Measurements from ENCODE around the gene NAV2.

The NAV2 gene

DNA sequence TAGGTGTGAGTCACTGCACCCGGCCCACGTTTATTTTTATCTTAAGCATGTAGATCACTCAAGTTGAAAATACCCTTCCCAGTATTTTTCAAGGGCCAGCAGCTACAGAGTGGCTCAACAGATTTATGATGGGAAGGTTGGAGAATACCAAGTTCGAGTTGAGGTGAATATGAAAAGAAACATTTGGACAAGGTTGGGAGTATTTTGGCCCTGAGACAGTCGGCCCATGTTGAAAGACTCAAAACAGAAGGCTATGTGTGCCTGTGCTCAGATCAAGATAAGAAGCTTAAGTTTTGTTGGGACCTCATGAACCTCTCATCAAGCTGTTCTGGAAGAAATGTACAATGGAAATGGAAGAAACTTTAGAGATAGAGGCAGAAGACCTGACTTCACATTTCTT, 248.6 kb downstream of the NAV2 start:
- DNase-seq (ENCODE audit: low read depth), result no peak

GRCh38 chr11:19962053-19962800, 249.6 kb downstream of the NAV2 start:
- no peak for DNase-seq (ENCODE audit: low read depth)
- no peak for TF ChIP-seq CTCF (IDR thresholded peaks at IDR 0.05; ENCODE audit: control insufficient read depth, extremely low read depth, insufficient read depth)
- no peak overlapping the region for H3K4me3 ChIP-seq (ENCODE audit: low read depth, low read length)

More for the DNA sequence above, 248.6 kb downstream of the NAV2 start:
- no peak overlapping the region for H3K4me3 ChIP-seq (ENCODE audit: low read depth, low read length)
- TF ChIP-seq CTCF (IDR thresholded peaks at IDR 0.05; ENCODE audit: control insufficient read depth, extremely low read depth, insufficient read depth), result no peak

- DNase-seq (ENCODE audit: low read depth), result no peak
- no peak overlapping the region for H3K4me3 ChIP-seq (ENCODE audit: low read depth, low read length)
- TF ChIP-seq CTCF (IDR thresholded peaks at IDR 0.05; ENCODE audit: control insufficient read depth, extremely low read depth, insufficient read depth), result no peak
Observed at GRCh38 chr11:19962801-19963175, 250.2 kb downstream of the NAV2 start.

GRCh38 chr11:19963697-19964387, 251.2 kb downstream of the NAV2 start:
- no peak for DNase-seq (ENCODE audit: low read depth)
- no peak overlapping the region for H3K4me3 ChIP-seq (ENCODE audit: low read depth, low read length)
- TF ChIP-seq CTCF (IDR thresholded peaks at IDR 0.05; ENCODE audit: control insufficient read depth, extremely low read depth, insufficient read depth), result no peak

DNA sequence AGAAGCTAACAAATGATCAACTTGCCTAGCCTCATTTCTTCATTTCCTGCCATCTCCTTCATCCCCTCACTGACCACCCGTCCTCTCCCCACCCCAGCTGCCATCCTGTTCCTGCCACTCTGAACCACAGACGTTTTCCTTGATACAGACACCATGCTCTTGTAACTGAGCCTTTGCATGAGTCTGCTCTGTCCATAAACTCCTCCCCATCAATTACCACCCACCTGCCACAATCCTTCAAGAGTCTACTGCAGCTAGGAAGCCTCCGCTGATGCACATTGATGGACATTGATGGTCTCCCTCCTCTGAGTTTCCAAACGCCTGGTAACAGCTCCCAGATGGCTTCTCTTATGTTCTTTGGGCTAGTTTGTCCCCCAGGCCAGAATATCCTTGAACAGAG, 253.8 kb downstream of the NAV2 start:
- H3K4me3 ChIP-seq (ENCODE audit: low read depth, low read length), result no peak overlapping the region
- DNase-seq (ENCODE audit: low read depth), result no peak
- no peak for TF ChIP-seq CTCF (IDR thresholded peaks at IDR 0.05; ENCODE audit: control insufficient read depth, extremely low read depth, insufficient read depth)

- H3K4me3 ChIP-seq (ENCODE audit: low read depth, low read length), result no peak overlapping the region
- no peak for DNase-seq (ENCODE audit: low read depth)
- no peak for TF ChIP-seq CTCF (IDR thresholded peaks at IDR 0.05; ENCODE audit: control insufficient read depth, extremely low read depth, insufficient read depth)
Observed at GRCh38 chr11:19966927-19967326, 254.3 kb downstream of the NAV2 start.
